Lung (tissue), 12 donors: ENCODE results near the gene NAP1L5. TPM values are rescaled to one million over a fixed set of nuclear protein-coding genes. Genes with fewer than 3 reads are reported as not detected.
A peak's percentile ranks its signal among the peaks of the same experiment; 100 is the strongest.

ENCODE experiments used
- ATAC-seq: fragments of 200-7000 bp; cut with Tn5 transposase; one replicate; pipeline ENCODE4 v1.9.1; 2020; ENCODE audit warnings: moderate number of reproducible peaks; ENCODE audit not compliant: insufficient read depth, low FRiP score
- DNase-seq, 3 donors: peaks; one replicate each; pipeline ENCODE4 v3.0.0-alpha.2; 2013 to 2017
- H3K27ac ChIP-seq, 2 donors: one replicate each; pipeline ENCODE4 v1.5.1; 2013; ENCODE audit warnings: mild to moderate bottlenecking in 2 of 2, moderate library complexity in 2 of 2, control low read depth in 1 of 2, inconsistent platforms in 1 of 2, low read depth in 1 of 2, low read length in 1 of 2
- H3K27me3 ChIP-seq, 3 donors: one replicate each; pipeline ENCODE4 v1.5.1; 2013; ENCODE audit warnings: low read length in 2 of 3; ENCODE audit not compliant: control insufficient read depth in 3 of 3, insufficient read depth in 3 of 3
- H3K36me3 ChIP-seq, 4 donors: one replicate each; pipeline ENCODE4 v1.5.1; 2013; ENCODE audit warnings: low read length in 4 of 4, mild to moderate bottlenecking in 1 of 4, moderate library complexity in 1 of 4; ENCODE audit not compliant: control insufficient read depth in 4 of 4, insufficient read depth in 4 of 4
- H3K4me1 ChIP-seq, 5 donors: one replicate each; pipeline ENCODE4 v1.5.1; 2013; ENCODE audit warnings: low read length in 5 of 5, mild to moderate bottlenecking in 2 of 5, moderate library complexity in 1 of 5; ENCODE audit not compliant: control insufficient read depth in 5 of 5, insufficient read depth in 5 of 5
- H3K4me3 ChIP-seq: one replicate; pipeline ENCODE4 v1.5.1; 2013; ENCODE audit warnings: mild to moderate bottlenecking, control low read depth, moderate library complexity
- H3K9ac ChIP-seq, 2 donors: one replicate each; pipeline ENCODE4 v1.5.1; 2013; ENCODE audit warnings: low read length in 2 of 2, control low read depth in 1 of 2; ENCODE audit not compliant: insufficient read depth in 1 of 2
- H3K9me3 ChIP-seq, 4 donors: one replicate each; pipeline ENCODE4 v1.5.1; 2013; ENCODE audit warnings: low read length in 3 of 4, mild to moderate bottlenecking in 1 of 4, moderate library complexity in 1 of 4; ENCODE audit not compliant: control insufficient read depth in 4 of 4, insufficient read depth in 3 of 4
- CTCF ChIP-seq: IDR thresholded peaks from 2 replicates; pipeline ENCODE4 v1.5.1; 2012; ENCODE audit warnings: mild to moderate bottlenecking; ENCODE audit errors: control extremely low read depth, extremely low read depth
- WGBS, 2 donors: extraction: QIAGEN DNeasy Blood & Tissue Kit; methylation state at CpG; one replicate each; pipeline ENCODE4 v1.1.7; 2013; 5-methylcytosine and 5-hydroxymethylcytosine counted together
- polyA plus RNA-seq, 2 donors: library from polyadenylated mRNA; stranded (reverse); fragments of 200-250 nt; gene quantifications; one replicate each; pipeline ENCODE4 v1.2.1, GENCODE V29; 2013
- total RNA-seq, 2 donors: library from RNA; depleted of rRNA in 1 of 2; stranded (reverse); fragments of >200 nt in 1 of 2; gene quantifications; one replicate each; pipeline ENCODE4 v1.2.1, GENCODE V29; 2014 to 2021
- donor health status: control.
- donor health status: control.
- donor health status: Bipolar disorder and iron deficiency.
- donor health status: healthy.
- donor health status: DM: yes; HTN: yes; CAD: no.

The NAP1L5 gene
- total and polyA plus RNA-seq, 4 donors, result 2.6 to 8.8 (median 3.2) TPM

GRCh38 chr4:88720451-88721428, 23.1 kb upstream of the NAP1L5 start:
- 90 to 93% methylated on average over 10 of the region's 10 CpGs for WGBS, 2 donors

GRCh38 chr4:88719381-88719780, 21.8 kb upstream of the NAP1L5 start:
- Histone ChIP-seq H3K9ac (no peak overlapping the region), H3K4me1 (peaks cover 0 to 35% (median 11%) of the 10 kb centered on the region in 5 donors), H3K27ac (no peak overlapping the region), H3K36me3 (peaks cover 12 to 21% (median 17%) of the 10 kb centered on the region in 4 donors), H3K4me3 (no peak overlapping the region), H3K27me3 (no peaks in the 10 kb centered on the region), H3K9me3 (peaks cover 0 to 6% (median 3%) of the 10 kb centered on the region in 4 donors)
- WGBS, 2 donors, result 92 to 95% methylated on average over 1 of the region's 1 CpG
- no peak for DNase-seq
- no peak for ATAC-seq
- TF ChIP-seq CTCF, result no peak

More at GRCh38 chr4:88720451-88721428, 23.1 kb upstream of the NAP1L5 start:
- Histone ChIP-seq H3K36me3 (peaks cover 12 to 26% (median 23%) of the 10 kb centered on the region in 4 donors), H3K27ac (no peak overlapping the region), H3K4me3 (no peak overlapping the region), H3K27me3 (no peaks in the 10 kb centered on the region), H3K9ac (no peak overlapping the region), H3K4me1 (peaks cover 0 to 35% (median 11%) of the 10 kb centered on the region in 5 donors), H3K9me3 (peaks cover 0 to 6% (median 3%) of the 10 kb centered on the region in 4 donors)
- ATAC-seq (no peak), DNase-seq (peak in 2 of 3 donors; percentile 52 to 66)
- TF ChIP-seq CTCF, result no peak

- WGBS, 2 donors, result 98% methylated on average over 5 of the region's 5 CpGs
- Histone ChIP-seq H3K27ac (no peak overlapping the region), H3K27me3 (no peaks in the 10 kb centered on the region), H3K4me3 (no peak overlapping the region), H3K4me1 (peaks cover 0 to 27% (median 11%) of the 10 kb centered on the region in 5 donors), H3K9ac (no peak overlapping the region), H3K36me3 (peaks cover 12 to 20% (median 17%) of the 10 kb centered on the region in 4 donors), H3K9me3 (peaks cover 0 to 6% (median 3%) of the 10 kb centered on the region in 4 donors)
- no peak for DNase-seq
- no peak for TF ChIP-seq CTCF
- ATAC-seq, result no peak
Measured at GRCh38 chr4:88718098-88718497, 20.5 kb upstream of the NAP1L5 start.
